GM12878 (cell line): ENCODE results near the gene PRUNE2. TPM values are rescaled to one million over a fixed set of nuclear protein-coding genes. Genes with fewer than 3 reads are reported as not detected.

ENCODE experiments used
- ATAC-seq: fragments of 200-7000 bp; cut with Tn5 transposase; 3 replicates; pipeline ENCODE4 v1.9.1; 2020; ENCODE audit warnings: mild to moderate bottlenecking, moderate library complexity
- BruUV-seq: library from RNA; stranded (reverse); fragments of 400-500 nt; replicated peaks from 2 replicates; lab custom pipeline; 2021; lab: Mats Ljungman, UMichigan
- CTCF ChIA-PET: fragments of 300-600 bp; sonication (Branson Sonifier 250); formaldehyde crosslinking; extraction: SDS; loops from one replicate; lab custom pipeline; 2021; ENCODE audit warnings: inconsistent platforms; lab: Yijun Ruan, JAX
- POLR2A ChIA-PET: fragments of 350-600 bp; formaldehyde crosslinking; extraction: SDS; loops from one replicate; lab custom pipeline; 2021; ENCODE audit warnings: inconsistent platforms; lab: Charles Lee
- RAD21 ChIA-PET: fragments of 300-600 bp; sonication (Branson Sonifier 250); formaldehyde crosslinking; loops from one replicate; lab custom pipeline; 2023; ENCODE audit warnings: antibody characterized with exemption; ENCODE audit not compliant: unreplicated experiment; lab: Charles Lee
- SMC1A ChIA-PET: fragments of 300-600 bp; sonication (Branson Sonifier 250); formaldehyde crosslinking; loops from one replicate; lab custom pipeline; 2023; ENCODE audit not compliant: unreplicated experiment, uncharacterized antibody; lab: Charles Lee
- DNase-seq: peaks from one replicate; pipeline ENCODE4 v3.0.0-alpha.2; 2011; ENCODE audit warnings: low read depth, low spot score
- FAIRE-seq: peaks from 3 replicates; lab custom pipeline; 2011; peaks lifted over from hg19 to GRCh38; lab: Jason Lieb, UNC
- H2AFZ ChIP-seq: 2 replicates; pipeline ENCODE4 v1.6.0; 2011; ENCODE audit warnings: low read depth, low read length, control low read depth; ENCODE audit not compliant: control insufficient read depth
- H3K27ac ChIP-seq: 2 replicates; pipeline ENCODE4 v1.5.1; 2011; ENCODE audit warnings: control low read depth; ENCODE audit not compliant: control insufficient read depth, insufficient read depth
- H3K27me3 ChIP-seq, 2 experiments: replicated peaks in 1 of 2; 2 replicates each; pipeline versions ENCODE4 v1.6.0 to v1.6.1; 2011; ENCODE audit warnings: low read length in 1 of 2; ENCODE audit not compliant: control insufficient read depth in 2 of 2, insufficient read depth in 2 of 2
- H3K36me3 ChIP-seq, 2 experiments: 2 replicates each; pipeline ENCODE4 v1.5.1; 2011; ENCODE audit warnings: low read length in 1 of 2; ENCODE audit not compliant: control insufficient read depth in 2 of 2, insufficient read depth in 2 of 2
- H3K4me1 ChIP-seq: 2 replicates; pipeline ENCODE4 v1.6.1; 2011; ENCODE audit warnings: mild to moderate bottlenecking, low read length, moderate library complexity, mixed read lengths; ENCODE audit not compliant: control insufficient read depth, insufficient read depth
- H3K4me2 ChIP-seq: 2 replicates; pipeline ENCODE4 v1.6.0; 2011; ENCODE audit warnings: control low read depth; ENCODE audit not compliant: control insufficient read depth, insufficient read depth
- H3K4me3 ChIP-seq: fragments of 200-600 bp; sonication (generic); 2 replicates; pipeline ENCODE4 v1.5.1; 2016
- H3K79me2 ChIP-seq: 2 replicates; pipeline ENCODE4 v1.6.0; 2011; ENCODE audit warnings: low read length; ENCODE audit not compliant: control insufficient read depth, insufficient read depth
- H3K9ac ChIP-seq: 2 replicates; pipeline ENCODE4 v1.8.0; 2011; ENCODE audit warnings: low read length, control low read depth, mixed read lengths; ENCODE audit not compliant: control insufficient read depth, insufficient read depth
- H3K9me3 ChIP-seq: replicated peaks from 3 replicates; pipeline ENCODE4 v1.5.1; 2011; ENCODE audit warnings: mild to moderate bottlenecking, low read length; ENCODE audit not compliant: control insufficient read depth, insufficient read depth
- H4K20me1 ChIP-seq: 2 replicates; pipeline ENCODE4 v1.6.0; 2011; ENCODE audit not compliant: control insufficient read depth, insufficient read depth
- CHD1 ChIP-seq: IDR thresholded peaks from 2 replicates; pipeline ENCODE4 v1.6.1; 2012; ENCODE audit warnings: low read depth, low read length, improper control_type of control experiment
- FOXM1 ChIP-seq: IDR thresholded peaks from 2 replicates; pipeline ENCODE4 v1.6.1; 2012; ENCODE audit warnings: low read depth, mild to moderate bottlenecking, inconsistent platforms, low read length, moderate library complexity
- JUNB ChIP-seq: IDR thresholded peaks from 2 replicates; pipeline ENCODE4 v1.6.1; 2016; ENCODE audit warnings: antibody characterized with exemption, mild to moderate bottlenecking
- JUND ChIP-seq: IDR thresholded peaks from 2 replicates; pipeline ENCODE4 v1.6.1; 2012; ENCODE audit warnings: low read depth, mild to moderate bottlenecking, low read length, improper control_type of control experiment, moderate library complexity
- MYC ChIP-seq: IDR thresholded peaks from 2 replicates; pipeline ENCODE4 v1.6.1; 2011; ENCODE audit warnings: mild to moderate bottlenecking, low read length, moderate library complexity, inconsistent platforms; ENCODE audit not compliant: insufficient read depth, insufficient replicate concordance, insufficient read length, severe bottlenecking
- NR2C1 ChIP-seq: fragments of 450-650 bp; IDR thresholded peaks from 2 replicates; pipeline ENCODE4 v1.6.1; 2017; ENCODE audit warnings: antibody characterized with exemption, mild to moderate bottlenecking, moderate library complexity
- POLR2AphosphoS2 ChIP-seq: IDR thresholded peaks from 2 replicates; pipeline ENCODE4 v1.6.1; 2011; ENCODE audit warnings: low read depth, mild to moderate bottlenecking, low read length, improper control_type of control experiment, moderate library complexity
- SRF ChIP-seq, 2 experiments: IDR thresholded peaks; 2 replicates each; pipeline ENCODE4 v1.6.1; 2011; ENCODE audit warnings: low read depth in 2 of 2, low read length in 2 of 2, mild to moderate bottlenecking in 1 of 2, moderate library complexity in 1 of 2
- TBL1XR1 ChIP-seq: IDR thresholded peaks from 2 replicates; pipeline ENCODE4 v1.6.1; 2012; ENCODE audit warnings: low read depth, low read length, improper control_type of control experiment
- ZNF274 ChIP-seq: IDR thresholded peaks from one replicate; pipeline ENCODE4 v1.8.0; 2011; ENCODE audit not compliant: insufficient read length, insufficient read depth
- WGBS: methylation state at CpG from one replicate; pipeline ENCODE4 v1.1.6; 2016; ENCODE audit warnings: low lambda C conversion rate; ENCODE audit not compliant: insufficient replicate concordance, insufficient coverage; ENCODE audit errors: missing lambda C conversion rate; 5-methylcytosine and 5-hydroxymethylcytosine counted together
- in situ Hi-C: fragments of 300-500 bp; cut with MboI; formaldehyde crosslinking; loops from 9 replicates; pipeline ENCODE4 v1.14.3; 2018; ENCODE audit warnings: mixed read lengths
- intact Hi-C: fragments of 100-400 bp; cut with micrococcal nuclease; formaldehyde crosslinking; loops from one replicate; pipeline ENCODE4 v1.14.2; 2022; ENCODE audit not compliant: unreplicated experiment
- polyA plus RNA-seq, 11 experiments: library from polyadenylated mRNA; depleted of rRNA in 4 of 11; unstranded in 6 of 11; stranded (reverse) in 5 of 11; fragments of >200 nt; fragmentation: Nextera tagmentation in 4 of 11; fragmentation: Illumina TruSeq in 1 of 11; extraction: Ambion mirVana in 4 of 11; extraction: Trizol in 1 of 11; gene quantifications; 1 replicate in 1 of 11; 2 replicates in 10 of 11; pipeline versions ENCODE4 v1.2.1 to v1.2.3, GENCODE V29; 2011 to 2016; ENCODE audit warnings: inconsistent platforms in 2 of 11, missing spikeins in 2 of 11, low read depth in 1 of 11
- total RNA-seq, 4 experiments: library from RNA; depleted of rRNA in 3 of 4; stranded (reverse); fragments of >200 nt in 3 of 4; fragmentation: Illumina TruSeq in 1 of 4; extraction: Trizol in 1 of 4; gene quantifications; 2 replicates each; pipeline versions ENCODE4 v1.2.1 to v1.2.3, GENCODE V29; 2013 to 2021
- TF ChIP-seq, protein P1 (sequence below): IDR thresholded peaks from 2 replicates; pipeline ENCODE4 v1.6.1; 2012; ENCODE audit warnings: low read length, inconsistent platforms
- TF ChIP-seq, protein P2 (sequence below): fragments of 450-650 bp; IDR thresholded peaks from 2 replicates; pipeline ENCODE4 v1.6.1; 2014; ENCODE audit warnings: mild to moderate bottlenecking
- TF ChIP-seq, protein P3 (sequence below), 3 experiments: IDR thresholded peaks in 2 of 3; conservative IDR thresholded peaks in 1 of 3; 2 replicates each; pipeline ENCODE4 v1.5.1; 2011; ENCODE audit warnings: low read depth in 3 of 3, low read length in 3 of 3, mild to moderate bottlenecking in 3 of 3, control low read depth in 2 of 3, moderate library complexity in 2 of 3, inconsistent platforms in 1 of 3, mixed read lengths in 1 of 3; ENCODE audit not compliant: control insufficient read depth in 2 of 3, insufficient read depth in 1 of 3; ENCODE audit errors: extremely low read depth in 1 of 3

Gene PRUNE2
- total and polyA plus RNA-seq, 10 of the 15 experiments (the other 5 are each of a cell fraction or from before 2014, with no cell fraction given), result 0.07 to 0.63 (median 0.25) TPM

DNA sequence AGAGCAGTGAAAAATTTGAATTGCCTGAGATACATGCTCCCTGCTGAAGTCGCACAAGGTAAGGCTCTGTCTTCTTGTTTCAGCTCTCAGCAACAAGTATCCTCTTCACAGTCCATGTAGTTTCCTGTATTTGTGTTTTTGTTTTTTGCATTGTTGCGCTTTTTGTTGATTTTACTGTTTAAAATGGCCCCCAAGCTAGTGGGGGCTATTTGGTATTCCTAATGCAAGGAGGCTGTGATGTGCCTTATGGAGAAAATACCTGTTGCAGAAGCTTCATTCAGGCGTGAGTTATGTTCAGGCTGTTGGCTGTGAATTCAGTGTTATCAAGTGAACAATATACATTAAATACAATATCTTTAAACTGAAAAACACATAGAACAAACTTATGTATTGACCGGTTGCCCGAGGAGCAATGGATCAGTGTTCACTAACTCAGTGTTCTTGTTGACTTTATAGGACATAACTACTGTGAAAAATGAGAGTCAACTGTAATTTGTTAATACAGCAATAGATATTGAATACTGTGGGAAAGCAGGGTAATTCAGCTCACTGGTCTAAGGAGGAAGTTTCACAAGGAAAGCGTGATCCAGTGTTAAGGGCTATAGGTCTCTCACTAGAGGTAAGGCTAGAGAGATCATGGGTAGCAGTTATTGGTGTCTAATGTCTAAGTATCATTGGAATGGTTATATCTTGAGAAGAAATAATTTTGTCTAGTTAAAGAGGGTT is 296.5 kb downstream of the PRUNE2 start:
- H3K36me3 ChIP-seq, result no peaks in the 10 kb centered on the region
- FAIRE-seq (no peak), DNase-seq (no peak), ATAC-seq (no peak)
- CTCF ChIA-PET, result no interaction called here
- H3K27ac ChIP-seq, result no peak overlapping the region
- intact Hi-C loops, result no loop called here
- no peaks in the 10 kb centered on the region for H4K20me1 ChIP-seq
- no peaks in the 10 kb centered on the region for H3K9me3 ChIP-seq
- H3K4me2 ChIP-seq, result no peak overlapping the region
- 0 out of 4 replicates have a peak, but pooled peaks cover 0 to 1% of the 10 kb centered on the region in 2 experiments for H3K27me3 ChIP-seq
- in situ Hi-C loops, result no loop called here
- H3K9ac ChIP-seq, result no peak overlapping the region
- SMC1A ChIA-PET, result interaction anchor here (0.7 to 1.3 kb wide), 2 partner anchors 135 to 216 kb away, joined by 3 read pairs; no protein-coding TSS in a partner anchor
- POLR2A ChIA-PET, result no interaction called here
- no peak overlapping the region for H2AFZ ChIP-seq
- BruUV-seq, result no TSS peak
- no peaks in the 10 kb centered on the region for H3K79me2 ChIP-seq
- peaks cover 10% of the 10 kb centered on the region for H3K4me1 ChIP-seq
- RAD21 ChIA-PET, result no interaction called here
- no peak overlapping the region for H3K4me3 ChIP-seq
- TF ChIP-seq, protein P1, sequence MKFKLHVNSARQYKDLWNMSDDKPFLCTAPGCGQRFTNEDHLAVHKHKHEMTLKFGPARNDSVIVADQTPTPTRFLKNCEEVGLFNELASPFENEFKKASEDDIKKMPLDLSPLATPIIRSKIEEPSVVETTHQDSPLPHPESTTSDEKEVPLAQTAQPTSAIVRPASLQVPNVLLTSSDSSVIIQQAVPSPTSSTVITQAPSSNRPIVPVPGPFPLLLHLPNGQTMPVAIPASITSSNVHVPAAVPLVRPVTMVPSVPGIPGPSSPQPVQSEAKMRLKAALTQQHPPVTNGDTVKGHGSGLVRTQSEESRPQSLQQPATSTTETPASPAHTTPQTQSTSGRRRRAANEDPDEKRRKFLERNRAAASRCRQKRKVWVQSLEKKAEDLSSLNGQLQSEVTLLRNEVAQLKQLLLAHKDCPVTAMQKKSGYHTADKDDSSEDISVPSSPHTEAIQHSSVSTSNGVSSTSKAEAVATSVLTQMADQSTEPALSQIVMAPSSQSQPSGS, result no peak
- TF ChIP-seq, protein P2, sequence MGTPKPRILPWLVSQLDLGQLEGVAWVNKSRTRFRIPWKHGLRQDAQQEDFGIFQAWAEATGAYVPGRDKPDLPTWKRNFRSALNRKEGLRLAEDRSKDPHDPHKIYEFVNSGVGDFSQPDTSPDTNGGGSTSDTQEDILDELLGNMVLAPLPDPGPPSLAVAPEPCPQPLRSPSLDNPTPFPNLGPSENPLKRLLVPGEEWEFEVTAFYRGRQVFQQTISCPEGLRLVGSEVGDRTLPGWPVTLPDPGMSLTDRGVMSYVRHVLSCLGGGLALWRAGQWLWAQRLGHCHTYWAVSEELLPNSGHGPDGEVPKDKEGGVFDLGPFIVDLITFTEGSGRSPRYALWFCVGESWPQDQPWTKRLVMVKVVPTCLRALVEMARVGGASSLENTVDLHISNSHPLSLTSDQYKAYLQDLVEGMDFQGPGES, result no peak
- TF ChIP-seq NR2C1 (no peak), TBL1XR1 (no peak), FOXM1 (no peak), POLR2AphosphoS2 (no peak), SRF (IDR thresholded peaks at IDR 0.05; ENCODE audit: low read depth in 2 of 2, low read length in 2 of 2) (no peak), JUND (no peak), ZNF274 (no peak), MYC (no peak), CHD1 (no peak), JUNB (no peak)
- TF ChIP-seq, protein P3, sequence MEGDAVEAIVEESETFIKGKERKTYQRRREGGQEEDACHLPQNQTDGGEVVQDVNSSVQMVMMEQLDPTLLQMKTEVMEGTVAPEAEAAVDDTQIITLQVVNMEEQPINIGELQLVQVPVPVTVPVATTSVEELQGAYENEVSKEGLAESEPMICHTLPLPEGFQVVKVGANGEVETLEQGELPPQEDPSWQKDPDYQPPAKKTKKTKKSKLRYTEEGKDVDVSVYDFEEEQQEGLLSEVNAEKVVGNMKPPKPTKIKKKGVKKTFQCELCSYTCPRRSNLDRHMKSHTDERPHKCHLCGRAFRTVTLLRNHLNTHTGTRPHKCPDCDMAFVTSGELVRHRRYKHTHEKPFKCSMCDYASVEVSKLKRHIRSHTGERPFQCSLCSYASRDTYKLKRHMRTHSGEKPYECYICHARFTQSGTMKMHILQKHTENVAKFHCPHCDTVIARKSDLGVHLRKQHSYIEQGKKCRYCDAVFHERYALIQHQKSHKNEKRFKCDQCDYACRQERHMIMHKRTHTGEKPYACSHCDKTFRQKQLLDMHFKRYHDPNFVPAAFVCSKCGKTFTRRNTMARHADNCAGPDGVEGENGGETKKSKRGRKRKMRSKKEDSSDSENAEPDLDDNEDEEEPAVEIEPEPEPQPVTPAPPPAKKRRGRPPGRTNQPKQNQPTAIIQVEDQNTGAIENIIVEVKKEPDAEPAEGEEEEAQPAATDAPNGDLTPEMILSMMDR (IDR thresholded peaks at IDR 0.05 in 2 of 3, conservative IDR thresholded peaks at IDR 0.05 in 1 of 3; ENCODE audit: control insufficient read depth in 2 of 3, extremely low read depth in 1 of 3, insufficient read depth in 1 of 3, low read depth in 3 of 3, low read length in 3 of 3), result no peak
- 32% methylated on average over 6 of the region's 6 CpGs for WGBS
